Stimulated activated CD4-positive, alpha-beta T cell treated with anti-CD3 and anti-CD28 coated beads, Interleukin-12 subunit alpha, Interleukin-12 subunit beta, amount 100 ng/mL, for 4 hours (primary cell): ENCODE measurements around the gene PTPN3.

Source experiments
- DNase-seq: peaks from one replicate; pipeline ENCODE4 v3.0.0-alpha.2; 2020

Gene PTPN3

DNA sequence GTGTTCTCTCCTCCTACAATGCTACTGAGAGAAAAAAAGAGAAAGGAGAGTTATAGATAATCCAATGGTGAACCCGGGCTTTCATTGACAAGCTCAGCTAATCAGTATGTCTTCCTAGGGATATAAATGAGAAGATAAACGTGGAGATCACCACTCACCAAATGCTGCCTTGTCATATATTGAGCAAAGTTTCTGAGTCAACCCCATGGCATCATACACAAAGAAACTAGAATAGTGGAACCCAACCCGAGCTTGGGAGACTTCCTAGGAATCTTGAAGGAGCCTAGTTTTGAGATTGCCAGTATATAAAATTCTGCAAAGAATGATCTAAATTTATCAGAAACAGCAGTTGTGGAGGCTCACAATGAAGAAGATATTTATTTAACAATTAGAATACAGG is 47.8 kb downstream of the PTPN3 start:
- DNase-seq, result no peak

GRCh38 chr9:109449036-109449798 is 48.9 kb downstream of the PTPN3 start:
- DNase-seq, result no peak

- DNase-seq, result no peak
Observed at GRCh38 chr9:109448223-109448622, 49.9 kb downstream of the PTPN3 start.

GRCh38 chr9:109447329-109448076 is 50.6 kb downstream of the PTPN3 start:
- DNase-seq, result no peak

GRCh38 chr9:109444771-109445320 is 53.3 kb downstream of the PTPN3 start:
- no peak for DNase-seq

DNA sequence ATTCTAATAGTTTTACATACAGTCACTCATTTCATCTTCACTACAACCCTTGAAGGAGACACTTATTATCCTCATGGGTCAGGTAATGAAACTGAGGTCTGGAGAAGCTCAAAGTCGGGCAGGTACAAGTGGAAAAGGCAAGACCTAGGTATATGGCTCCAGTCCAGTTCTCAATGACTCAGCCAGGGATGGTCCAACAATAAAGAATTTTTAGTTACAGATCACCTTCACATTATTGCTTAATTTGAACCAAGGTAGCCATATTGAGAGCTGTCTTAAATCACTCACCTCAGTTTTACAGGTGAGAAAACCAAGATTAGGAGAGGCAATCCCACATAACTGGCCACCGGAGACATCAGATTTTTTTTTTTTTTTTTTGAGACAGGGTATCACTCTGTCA is 55.4 kb downstream of the PTPN3 start:
- DNase-seq, result no peak

- DNase-seq, result no peak
Observed at GRCh38 chr9:109441296-109441695, 56.8 kb downstream of the PTPN3 start.

- DNase-seq, result peak; percentile 21
Observed at GRCh38 chr9:109440797-109441287, 57.3 kb downstream of the PTPN3 start.

GRCh38 chr9:109440117-109440515 is 58.0 kb downstream of the PTPN3 start:
- DNase-seq, result no peak

GRCh38 chr9:109439378-109440116 is 58.6 kb downstream of the PTPN3 start:
- DNase-seq, result no peak

GRCh38 chr9:109437286-109437685 is 60.8 kb downstream of the PTPN3 start:
- DNase-seq, result no peak

GRCh38 chr9:109436071-109436470 is 62.0 kb downstream of the PTPN3 start:
- no peak for DNase-seq

GRCh38 chr9:109433476-109433875 is 64.6 kb downstream of the PTPN3 start:
- no peak for DNase-seq

DNA sequence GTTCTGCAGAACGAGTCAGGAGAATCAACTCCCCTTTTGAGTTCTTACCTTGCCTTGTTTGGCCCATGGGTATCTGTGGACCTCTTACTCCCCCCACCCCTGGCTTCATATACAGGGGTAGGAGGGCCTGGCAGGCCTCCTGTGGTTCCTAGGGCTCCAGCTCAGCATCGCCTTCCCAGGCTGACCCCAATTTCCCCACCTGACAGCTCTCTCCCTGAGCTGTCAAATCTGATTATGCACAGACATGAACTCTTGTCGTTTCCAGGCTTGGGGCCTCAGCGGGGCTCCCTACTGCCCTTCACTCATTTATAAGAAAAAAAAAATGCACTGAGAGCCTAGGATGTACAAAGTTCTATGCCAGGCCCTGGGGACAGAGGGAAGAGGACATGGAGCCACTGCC is 67.9 kb downstream of the PTPN3 start:
- DNase-seq, result no peak

- DNase-seq, result no peak
Observed at GRCh38 chr9:109428854-109429253, 69.3 kb downstream of the PTPN3 start.

GRCh38 chr9:109427886-109428285 is 70.2 kb downstream of the PTPN3 start:
- no peak for DNase-seq

GRCh38 chr9:109426626-109427402 is 71.3 kb downstream of the PTPN3 start:
- DNase-seq, result no peak

GRCh38 chr9:109424618-109425017 is 73.5 kb downstream of the PTPN3 start:
- no peak for DNase-seq

DNA sequence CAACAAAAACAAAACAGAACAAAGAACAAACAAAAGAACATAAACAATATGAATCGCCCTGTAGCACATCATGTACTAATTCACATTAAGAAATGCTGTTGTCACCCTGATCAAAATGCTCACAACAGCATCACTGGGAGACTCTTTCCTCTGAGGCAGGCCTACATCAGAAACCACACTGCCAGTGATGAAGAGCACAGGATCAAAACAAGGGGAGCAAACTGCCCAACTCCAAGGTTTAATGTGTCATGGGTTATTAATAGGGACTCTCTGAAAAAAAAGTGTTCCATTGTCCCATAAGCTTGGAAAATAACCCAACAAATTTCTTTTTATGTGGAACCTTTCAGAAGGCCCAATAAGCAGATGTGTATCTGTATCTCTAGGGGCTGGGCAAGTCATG is 74.2 kb downstream of the PTPN3 start:
- DNase-seq, result no peak

DNA sequence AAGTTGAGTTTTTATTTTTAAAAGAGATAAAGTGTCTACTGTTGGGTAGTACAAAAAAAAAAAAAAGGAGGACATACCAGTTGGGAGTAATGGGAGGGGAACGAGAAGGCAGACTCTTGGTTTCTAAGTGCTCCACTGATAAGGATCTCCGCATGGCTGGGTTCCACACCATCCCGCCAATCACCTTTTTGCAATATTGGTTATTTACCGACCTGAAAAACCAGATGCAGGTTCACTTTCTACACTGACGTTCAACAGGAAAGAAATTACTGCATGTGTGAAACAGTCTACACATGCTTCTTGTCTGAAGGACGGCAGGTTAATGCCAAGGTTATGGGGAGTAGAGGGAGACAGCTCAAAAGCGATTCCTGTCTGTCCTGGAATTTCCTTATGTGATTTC is 75.5 kb downstream of the PTPN3 start:
- DNase-seq, result no peak

DNA sequence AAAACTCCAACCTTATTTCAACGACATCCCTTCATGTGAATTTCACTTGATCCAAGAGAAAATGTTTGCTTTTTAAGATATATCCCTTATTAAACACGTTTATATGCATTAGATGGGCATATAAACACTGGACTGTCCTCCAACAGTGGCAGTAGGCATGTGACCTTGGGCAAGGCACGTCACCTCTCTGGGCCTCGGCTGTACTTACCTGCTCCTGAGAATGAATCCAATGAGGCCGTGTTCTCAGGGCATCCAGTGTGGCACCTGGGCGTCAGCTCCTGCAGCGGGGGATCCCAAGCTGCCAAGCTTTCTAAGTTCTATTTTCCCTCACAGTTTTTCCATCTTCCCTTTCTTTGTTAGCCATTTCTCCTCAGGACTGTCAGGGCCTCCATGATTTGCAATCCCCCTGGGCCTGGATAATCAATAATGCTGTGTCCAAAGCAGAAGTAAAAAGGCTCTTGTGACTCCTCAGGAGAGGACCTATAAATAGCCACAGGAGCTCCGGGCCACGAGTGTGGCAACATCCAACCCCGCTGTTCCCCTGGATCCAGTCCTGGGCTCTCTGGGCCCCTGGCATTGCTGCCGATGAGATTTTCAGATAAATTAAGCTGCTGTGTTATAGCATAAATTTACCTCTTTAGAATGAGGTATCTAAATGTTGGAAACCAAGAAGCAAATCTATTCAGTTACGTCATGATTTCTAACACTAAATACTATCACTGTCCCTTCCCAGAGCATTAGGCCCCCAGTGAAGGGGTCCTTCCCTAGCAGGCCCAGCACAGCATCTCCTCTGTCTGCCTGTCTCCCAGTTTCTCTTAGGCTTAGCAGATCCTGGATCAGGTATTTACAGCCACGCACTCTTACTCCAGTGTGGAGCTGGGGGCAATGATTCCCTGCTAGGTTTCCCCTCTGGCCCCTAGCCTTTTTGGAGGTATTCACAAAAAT is 76.8 kb downstream of the PTPN3 start:
- DNase-seq, result no peak
